SIG-M5 (cell line): ENCODE results near the gene SIGLEC7.

Experiments used
- DNase-seq: peaks from one replicate; lab custom pipeline; 2025; lab: John Stamatoyannopoulos, UW

SIGLEC7 gene

GRCh38 chr19:51119101-51119500, 23.0 kb upstream of the SIGLEC7 start:
- no peak for DNase-seq

GRCh38 chr19:51119611-51120010, 22.5 kb upstream of the SIGLEC7 start:
- DNase-seq: no peak

- no peak for DNase-seq
These were observed 21.9 kb upstream of the SIGLEC7 start for GRCh38 chr19:51120160-51120559.

GRCh38 chr19:51121257-51121656, 20.8 kb upstream of the SIGLEC7 start:
- DNase-seq: no peak

- no peak for DNase-seq
These were observed 19.8 kb upstream of the SIGLEC7 start for GRCh38 chr19:51122112-51122981.

GRCh38 chr19:51123381-51123800, 18.7 kb upstream of the SIGLEC7 start:
- DNase-seq: no peak

GRCh38 chr19:51123802-51124201, 18.3 kb upstream of the SIGLEC7 start:
- DNase-seq: no peak

GRCh38 chr19:51124216-51124615, 17.9 kb upstream of the SIGLEC7 start:
- no peak for DNase-seq

- DNase-seq: no peak
These were observed 17.4 kb upstream of the SIGLEC7 start, which contains the start of gene SIGLEC9 for GRCh38 chr19:51124729-51125128. Gene SIGLEC9 (plus strand): TSS chr19:51124906. CDS start chr19:51124975, 69 bp downstream.

GRCh38 chr19:51125421-51126075, 16.6 kb upstream of the SIGLEC7 start:
- DNase-seq: no peak

- no peak for DNase-seq
These were observed 15.1 kb upstream of the SIGLEC7 start for GRCh38 chr19:51127032-51127431.

- DNase-seq: peak; percentile 94
These were observed 14.3 kb upstream of the SIGLEC7 start for GRCh38 chr19:51127755-51128154.

GRCh38 chr19:51128227-51128626, 13.9 kb upstream of the SIGLEC7 start:
- no peak for DNase-seq

- no peak for DNase-seq
These were observed 12.4 kb upstream of the SIGLEC7 start for GRCh38 chr19:51129716-51130115.

- DNase-seq: no peak
These were observed 10.1 kb upstream of the SIGLEC7 start for GRCh38 chr19:51131780-51132680.

- no peak for DNase-seq
These were observed 7.1 kb upstream of the SIGLEC7 start for GRCh38 chr19:51135004-51135403.

- no peak for DNase-seq
These were observed 5.9 kb upstream of the SIGLEC7 start for GRCh38 chr19:51135986-51136762.

- DNase-seq: no peak
These were observed 5.1 kb upstream of the SIGLEC7 start for GRCh38 chr19:51136851-51137551.

GRCh38 chr19:51137792-51138425, 4.2 kb upstream of the SIGLEC7 start:
- no peak for DNase-seq

- no peak for DNase-seq
These were observed 3.5 kb upstream of the SIGLEC7 start for GRCh38 chr19:51138549-51138979.
